Keratinocyte (primary cell): ENCODE measurements around the gene KIF22. TPM values are rescaled to one million over a fixed set of nuclear protein-coding genes. Genes with fewer than 3 reads are reported as not detected.

Experiments used
- DNase-seq: peaks from one replicate; pipeline ENCODE4 v3.0.0-alpha.2; 2011; ENCODE audit warnings: low read depth, missing footprints, low spot score
- FAIRE-seq: peaks from 2 replicates; lab custom pipeline; 2011; peaks lifted over from hg19 to GRCh38; lab: Jason Lieb, UNC
- H2AFZ ChIP-seq: 2 replicates; pipeline ENCODE4 v1.6.0; 2012; ENCODE audit warnings: low read length, control low read depth, inconsistent platforms; ENCODE audit not compliant: control insufficient read depth
- H3K27ac ChIP-seq: 2 replicates; pipeline ENCODE4 v1.5.1; 2011; ENCODE audit warnings: low read length; ENCODE audit not compliant: control insufficient read depth, insufficient read depth
- H3K27me3 ChIP-seq: 3 replicates; pipeline ENCODE4 v1.6.0; 2011; ENCODE audit warnings: low read length; ENCODE audit not compliant: control insufficient read depth, insufficient read depth; ENCODE audit errors: extremely low read depth
- H3K36me3 ChIP-seq, 2 experiments: 2 replicates in 1 of 2; 3 replicates in 1 of 2; pipeline ENCODE4 v1.5.1; 2011; ENCODE audit warnings: low read length in 2 of 2, mild to moderate bottlenecking in 1 of 2; ENCODE audit not compliant: control insufficient read depth in 2 of 2, insufficient read depth in 2 of 2; ENCODE audit errors: extremely low read depth in 1 of 2
- H3K4me1 ChIP-seq: 3 replicates; pipeline ENCODE4 v1.5.1; 2011; ENCODE audit warnings: low read length; ENCODE audit not compliant: control insufficient read depth, insufficient read depth; ENCODE audit errors: extremely low read depth
- H3K4me2 ChIP-seq: 3 replicates; pipeline ENCODE4 v1.6.0; 2011; ENCODE audit warnings: low read depth, low read length; ENCODE audit not compliant: control insufficient read depth, insufficient read depth; ENCODE audit errors: extremely low read depth
- H3K4me3 ChIP-seq, 3 experiments: fragments of 200-600 bp in 1 of 3; sonication (generic) in 1 of 3; 2 replicates in 2 of 3; 3 replicates in 1 of 3; pipeline ENCODE4 v1.5.1; 2011 to 2016; ENCODE audit warnings: low read length in 3 of 3, mild to moderate bottlenecking in 3 of 3, control low read depth in 2 of 3, inconsistent platforms in 1 of 3, low read depth in 1 of 3, mixed read lengths in 1 of 3, mixed run types in 1 of 3, moderate library complexity in 1 of 3; ENCODE audit not compliant: control insufficient read depth in 2 of 3, insufficient read depth in 2 of 3; ENCODE audit errors: extremely low read depth in 1 of 3
- H3K79me2 ChIP-seq: 2 replicates; pipeline ENCODE4 v1.6.0; 2012; ENCODE audit warnings: low read length; ENCODE audit not compliant: control insufficient read depth, insufficient read depth
- H3K9ac ChIP-seq: 3 replicates; pipeline ENCODE4 v1.6.0; 2011; ENCODE audit warnings: low read length; ENCODE audit not compliant: control insufficient read depth, insufficient read depth; ENCODE audit errors: extremely low read depth
- H3K9me1 ChIP-seq: 3 replicates; pipeline ENCODE4 v1.6.0; 2011; ENCODE audit warnings: low read length; ENCODE audit not compliant: control insufficient read depth, insufficient read depth; ENCODE audit errors: extremely low read depth
- H3K9me3 ChIP-seq: 2 replicates; pipeline ENCODE4 v1.5.1; 2012; ENCODE audit warnings: low read depth, low read length; ENCODE audit not compliant: control insufficient read depth
- H4K20me1 ChIP-seq: 3 replicates; pipeline ENCODE4 v1.6.0; 2011; ENCODE audit warnings: low read length; ENCODE audit not compliant: control insufficient read depth, insufficient read depth; ENCODE audit errors: extremely low read depth
- CTCF ChIP-seq, 3 experiments: IDR thresholded peaks in 1 of 3; conservative IDR thresholded peaks in 1 of 3; optimal IDR thresholded peaks in 1 of 3; 2 replicates in 2 of 3; 3 replicates in 1 of 3; pipeline versions ENCODE3 to v1.5.1; 2011; ENCODE audit warnings: low read length in 3 of 3, mild to moderate bottlenecking in 3 of 3, moderate library complexity in 2 of 3, control low read depth in 1 of 3, inconsistent platforms in 1 of 3; ENCODE audit not compliant: insufficient read depth in 2 of 3; ENCODE audit errors: extremely low read depth in 1 of 3
- EZH2 ChIP-seq: IDR thresholded peaks from one replicate; pipeline ENCODE4 v1.6.1; 2012; ENCODE audit warnings: inconsistent platforms, mild to moderate bottlenecking, low read length, moderate library complexity
- dilution Hi-C: fragments of 300-500 bp; cut with MboI; formaldehyde crosslinking; loops from one replicate; pipeline ENCODE4 v1.7.0; 2020; ENCODE audit warnings: low sequenced_read_pairs; ENCODE audit not compliant: extremely low pct_ligation_motif_present
- polyA plus RNA-seq, 5 experiments: library from polyadenylated mRNA; depleted of rRNA in 3 of 5; stranded (reverse) in 3 of 5; stranded (forward) in 1 of 5; unstranded in 1 of 5; fragments of >200 nt; gene quantifications; 1 replicate in 1 of 5; 2 replicates in 3 of 5; 3 replicates in 1 of 5; pipeline versions ENCODE4 v1.2.1 to v1.2.3, GENCODE V29; 2011 to 2012; ENCODE audit warnings: missing spikeins in 2 of 5, low read depth in 1 of 5, low replicate concordance in 1 of 5

Gene KIF22
- polyA plus RNA-seq, 1 donor (not counting 4 experiments of a cell fraction or from before 2014, with no cell fraction given): 43.7 TPM

GRCh38 chr16:29841631-29842030, 51.1 kb downstream of the KIF22 start:
- H3K9me3 ChIP-seq: no peaks in the 10 kb centered on the region
- no peak for DNase-seq
- H3K4me2 ChIP-seq: no peak overlapping the region
- no peaks in the 10 kb centered on the region for H3K4me1 ChIP-seq
- no peak overlapping the region for H3K4me3 ChIP-seq
- H2AFZ ChIP-seq: no peak overlapping the region
- no peak for TF ChIP-seq CTCF (optimal IDR thresholded peaks at IDR 0.05 in 1 of 3, IDR thresholded peaks at IDR 0.05 in 1 of 3, conservative IDR thresholded peaks at IDR 0.05 in 1 of 3; ENCODE audit: extremely low read depth in 1 of 3, insufficient read depth in 2 of 3, low read length in 3 of 3)
- TF ChIP-seq EZH2: no peak
- H3K27ac ChIP-seq: no peak overlapping the region
- H3K27me3 ChIP-seq: no peaks in the 10 kb centered on the region
- H3K79me2 ChIP-seq: no peaks in the 10 kb centered on the region
- dilution Hi-C loops: no loop called here
- peaks cover 23 to 48% of the 10 kb centered on the region in 2 experiments for H3K36me3 ChIP-seq
- FAIRE-seq: no peak
- H4K20me1 ChIP-seq: no peaks in the 10 kb centered on the region
- H3K9ac ChIP-seq: no peak overlapping the region
- no peaks in the 10 kb centered on the region for H3K9me1 ChIP-seq

- H3K4me1 ChIP-seq: no peaks in the 10 kb centered on the region
- H3K27ac ChIP-seq: no peak overlapping the region
- FAIRE-seq: no peak
- no peaks in the 10 kb centered on the region for H3K9me1 ChIP-seq
- H3K4me2 ChIP-seq: no peak overlapping the region
- H3K9ac ChIP-seq: no peak overlapping the region
- H2AFZ ChIP-seq: no peak overlapping the region
- H3K79me2 ChIP-seq: no peaks in the 10 kb centered on the region
- no peak for TF ChIP-seq EZH2
- no peak for TF ChIP-seq CTCF (optimal IDR thresholded peaks at IDR 0.05 in 1 of 3, IDR thresholded peaks at IDR 0.05 in 1 of 3, conservative IDR thresholded peaks at IDR 0.05 in 1 of 3; ENCODE audit: extremely low read depth in 1 of 3, insufficient read depth in 2 of 3, low read length in 3 of 3)
- dilution Hi-C loops: no loop called here
- H3K4me3 ChIP-seq: no peak overlapping the region
- H3K27me3 ChIP-seq: no peaks in the 10 kb centered on the region
- DNase-seq: no peak
- H4K20me1 ChIP-seq: no peaks in the 10 kb centered on the region
- peaks cover 28 to 50% of the 10 kb centered on the region in 2 experiments for H3K36me3 ChIP-seq
- no peaks in the 10 kb centered on the region for H3K9me3 ChIP-seq
Observed at GRCh38 chr16:29842732-29843346, 52.3 kb downstream of the KIF22 start.
